ENCODE data around the gene BRMS1L. TPM values are rescaled to one million over a fixed set of nuclear protein-coding genes. Genes with fewer than 3 reads are reported as not detected.

Gene BRMS1L
- total and polyA plus RNA-seq, 2 of the 13 experiments (the other 11 are each of a cell fraction or from before 2014, with no cell fraction given) = 21.1 to 23.8 TPM

GRCh38 chr14:35807131-35807961 is 18.8 kb upstream of the BRMS1L start (continued):
- TF ChIP-seq MLX (CRISPR knock-in tag; IDR thresholded peaks at IDR 0.05) = peak; percentile 68; the same call in 1 of the 2 replicates
- TF ChIP-seq RFX3 (CRISPR knock-in tag; IDR thresholded peaks at IDR 0.05) = 0 out of 2 replicates have a peak, but pooled peaks have one; percentile 13
- TF ChIP-seq, protein P1, sequence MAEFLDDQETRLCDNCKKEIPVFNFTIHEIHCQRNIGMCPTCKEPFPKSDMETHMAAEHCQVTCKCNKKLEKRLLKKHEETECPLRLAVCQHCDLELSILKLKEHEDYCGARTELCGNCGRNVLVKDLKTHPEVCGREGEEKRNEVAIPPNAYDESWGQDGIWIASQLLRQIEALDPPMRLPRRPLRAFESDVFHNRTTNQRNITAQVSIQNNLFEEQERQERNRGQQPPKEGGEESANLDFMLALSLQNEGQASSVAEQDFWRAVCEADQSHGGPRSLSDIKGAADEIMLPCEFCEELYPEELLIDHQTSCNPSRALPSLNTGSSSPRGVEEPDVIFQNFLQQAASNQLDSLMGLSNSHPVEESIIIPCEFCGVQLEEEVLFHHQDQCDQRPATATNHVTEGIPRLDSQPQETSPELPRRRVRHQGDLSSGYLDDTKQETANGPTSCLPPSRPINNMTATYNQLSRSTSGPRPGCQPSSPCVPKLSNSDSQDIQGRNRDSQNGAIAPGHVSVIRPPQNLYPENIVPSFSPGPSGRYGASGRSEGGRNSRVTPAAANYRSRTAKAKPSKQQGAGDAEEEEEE (CRISPR knock-in tag; IDR thresholded peaks at IDR 0.05; ENCODE audit: borderline replicate concordance) = no peak
- TF ChIP-seq NCOR1 (IDR thresholded peaks at IDR 0.05; ENCODE audit: borderline replicate concordance, low read length) = peak; percentile 76
- TF ChIP-seq, protein P2, sequence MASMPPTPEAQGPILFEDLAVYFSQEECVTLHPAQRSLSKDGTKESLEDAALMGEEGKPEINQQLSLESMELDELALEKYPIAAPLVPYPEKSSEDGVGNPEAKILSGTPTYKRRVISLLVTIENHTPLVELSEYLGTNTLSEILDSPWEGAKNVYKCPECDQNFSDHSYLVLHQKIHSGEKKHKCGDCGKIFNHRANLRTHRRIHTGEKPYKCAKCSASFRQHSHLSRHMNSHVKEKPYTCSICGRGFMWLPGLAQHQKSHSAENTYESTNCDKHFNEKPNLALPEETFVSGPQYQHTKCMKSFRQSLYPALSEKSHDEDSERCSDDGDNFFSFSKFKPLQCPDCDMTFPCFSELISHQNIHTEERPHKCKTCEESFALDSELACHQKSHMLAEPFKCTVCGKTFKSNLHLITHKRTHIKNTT (CRISPR knock-in tag; IDR thresholded peaks at IDR 0.05) = no peak
- TF ChIP-seq MIER2 (CRISPR knock-in tag; IDR thresholded peaks at IDR 0.05) = 0 out of 2 replicates have a peak, but pooled peaks have one; percentile 31
- TF ChIP-seq ZSCAN12 (CRISPR knock-in tag; IDR thresholded peaks at IDR 0.05) = peak; percentile 67; the same call in 1 of the 2 replicates
- no peak for TF ChIP-seq XBP1 (CRISPR knock-in tag; IDR thresholded peaks at IDR 0.05)
- no peak for TF ChIP-seq ZBTB42 (CRISPR knock-in tag; IDR thresholded peaks at IDR 0.05)
- TF ChIP-seq HMGA1 (CRISPR knock-in tag; conservative IDR thresholded peaks at IDR 0.05) = no peak
- TF ChIP-seq FOXO4 (CRISPR knock-in tag; conservative IDR thresholded peaks at IDR 0.05) = no peak
- no peak for TF ChIP-seq NR1H2 (CRISPR knock-in tag; IDR thresholded peaks at IDR 0.05; ENCODE audit: borderline replicate concordance, low read depth)
- TF ChIP-seq ZNF780A (CRISPR knock-in tag; IDR thresholded peaks at IDR 0.05) = peak; percentile 30; the same call in 1 of the 2 replicates
- TF ChIP-seq GPN1 (CRISPR knock-in tag; IDR thresholded peaks at IDR 0.05; ENCODE audit: borderline replicate concordance) = no peak
- TF ChIP-seq SALL1 (CRISPR knock-in tag; IDR thresholded peaks at IDR 0.05) = peak; percentile 62; the same call in 1 of the 2 replicates
- peak; percentile 90 for TF ChIP-seq ZFP1 (CRISPR knock-in tag; IDR thresholded peaks at IDR 0.05)
- TF ChIP-seq FOXJ3 (CRISPR knock-in tag; IDR thresholded peaks at IDR 0.05; ENCODE audit: borderline replicate concordance) = peak; percentile 99
- TF ChIP-seq ATF7-NPFF (CRISPR knock-in tag; IDR thresholded peaks at IDR 0.05; ENCODE audit: low read depth) = no peak
- TF ChIP-seq ZNF766 (CRISPR knock-in tag; IDR thresholded peaks at IDR 0.05; ENCODE audit: borderline replicate concordance) = no peak
- peak; percentile 72; the same call in 1 of the 2 replicates for TF ChIP-seq ZKSCAN8 (CRISPR knock-in tag; IDR thresholded peaks at IDR 0.05; ENCODE audit: borderline replicate concordance)
- TF ChIP-seq SAP130 (CRISPR knock-in tag; IDR thresholded peaks at IDR 0.05; ENCODE audit: low read depth) = peak; percentile 86
- 0 out of 2 replicates have a peak, but pooled peaks have one; percentile 30 for TF ChIP-seq NFKBIZ (CRISPR knock-in tag; IDR thresholded peaks at IDR 0.05)
- peak; percentile 82 for TF ChIP-seq REPIN1 (CRISPR knock-in tag; IDR thresholded peaks at IDR 0.05; ENCODE audit: borderline replicate concordance, low read depth)
- TF ChIP-seq KLF11 (CRISPR knock-in tag; IDR thresholded peaks at IDR 0.05) = no peak
- TF ChIP-seq, protein P3, sequence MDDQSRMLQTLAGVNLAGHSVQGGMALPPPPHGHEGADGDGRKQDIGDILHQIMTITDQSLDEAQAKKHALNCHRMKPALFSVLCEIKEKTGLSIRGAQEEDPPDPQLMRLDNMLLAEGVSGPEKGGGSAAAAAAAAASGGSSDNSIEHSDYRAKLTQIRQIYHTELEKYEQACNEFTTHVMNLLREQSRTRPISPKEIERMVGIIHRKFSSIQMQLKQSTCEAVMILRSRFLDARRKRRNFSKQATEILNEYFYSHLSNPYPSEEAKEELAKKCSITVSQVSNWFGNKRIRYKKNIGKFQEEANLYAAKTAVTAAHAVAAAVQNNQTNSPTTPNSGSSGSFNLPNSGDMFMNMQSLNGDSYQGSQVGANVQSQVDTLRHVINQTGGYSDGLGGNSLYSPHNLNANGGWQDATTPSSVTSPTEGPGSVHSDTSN (CRISPR knock-in tag; IDR thresholded peaks at IDR 0.05; ENCODE audit: borderline replicate concordance) = no peak

Data from HepG2 (cell line).